Kidney glomerular epithelial cell (primary cell): ENCODE results near the gene S1PR1.
A peak's percentile ranks its signal among the peaks of the same experiment; 100 is the strongest.
"Not testable (repeated sequence)": the region's sequence is repeated elsewhere in the genome, so short reads cannot be mapped to it uniquely, and the experiment has no call there.

Experiments
- DNase-seq: peaks from one replicate; lab custom pipeline; 2025; lab: John Stamatoyannopoulos, UW

Gene S1PR1

DNA sequence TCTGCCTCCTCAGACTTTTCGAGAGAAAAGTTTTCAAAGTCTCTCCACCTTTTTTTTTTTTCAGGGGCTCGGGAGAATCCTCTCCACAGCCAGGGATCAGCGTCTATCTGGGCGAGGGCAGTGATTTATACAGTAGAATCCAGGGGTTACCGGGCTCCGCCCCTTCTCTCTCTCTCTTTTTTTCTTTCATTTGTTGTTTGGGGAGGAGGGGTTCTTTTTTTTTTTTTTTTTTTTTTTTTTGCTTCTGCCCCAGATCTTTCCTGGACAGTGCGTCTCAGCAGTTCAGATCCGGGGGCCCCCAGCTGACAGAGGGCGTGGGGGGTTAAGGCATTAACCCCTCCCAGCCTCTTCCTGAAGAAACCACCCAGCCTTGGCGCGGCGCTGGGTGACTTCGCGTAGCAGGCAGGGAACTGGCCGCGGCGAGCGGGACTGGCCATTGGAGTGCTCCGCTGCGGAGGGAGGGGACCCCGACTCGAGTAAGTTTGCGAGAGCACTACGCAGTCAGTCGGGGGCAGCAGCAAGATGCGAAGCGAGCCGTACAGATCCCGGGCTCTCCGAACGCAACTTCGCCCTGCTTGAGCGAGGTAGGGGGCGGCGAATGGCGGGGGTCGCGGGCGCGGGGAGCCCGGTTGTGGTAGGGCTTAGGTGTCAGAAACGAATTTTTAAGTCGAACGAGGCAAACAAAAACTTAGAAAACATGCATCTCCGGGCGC is at the start of gene S1PR1:
TSS of gene S1PR1 (plus strand) at position 504 of the 713 bp plus-strand sequence. CDS start 1,966 bp downstream, outside the sequence.
- peak; percentile 55 for DNase-seq

DNA sequence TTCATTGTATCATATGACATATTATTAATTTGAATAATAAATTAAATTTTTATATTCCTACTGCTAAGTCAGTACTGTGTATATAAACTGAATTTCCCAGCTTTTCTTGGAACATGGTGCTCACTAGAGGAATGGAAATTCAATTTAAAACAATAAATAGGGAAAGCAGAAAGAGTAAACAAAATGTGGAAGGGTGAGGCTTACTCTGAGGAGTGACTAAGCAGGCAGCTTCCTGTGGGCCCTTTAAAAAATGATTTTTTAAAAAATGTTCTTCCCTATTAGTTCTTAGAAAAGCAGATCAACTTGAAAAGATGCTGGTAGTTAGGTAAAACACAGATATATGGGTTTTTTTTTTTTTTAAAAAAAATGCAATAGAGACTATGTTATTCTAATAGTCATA is 49.5 kb upstream of the S1PR1 start:
- no peak for DNase-seq

DNA sequence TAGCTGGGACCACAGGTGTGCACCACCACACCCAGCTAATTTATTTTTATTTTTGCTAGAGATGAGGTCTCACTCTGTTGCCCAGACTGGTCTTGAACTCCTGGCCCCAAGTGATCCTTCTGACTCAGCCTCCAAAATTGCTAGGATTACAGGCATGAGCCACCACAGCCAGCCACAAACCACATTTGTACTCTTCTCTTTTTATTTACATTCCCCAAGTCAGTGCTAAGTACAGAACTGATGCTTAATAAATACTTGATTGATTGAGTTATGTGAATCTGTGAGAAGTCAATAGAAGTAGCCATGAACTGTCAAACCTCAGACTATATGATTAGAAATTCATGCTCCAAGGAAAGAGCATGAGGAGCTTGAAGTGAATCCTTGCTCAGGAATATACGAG is 48.5 kb upstream of the S1PR1 start:
- DNase-seq: no peak

DNA sequence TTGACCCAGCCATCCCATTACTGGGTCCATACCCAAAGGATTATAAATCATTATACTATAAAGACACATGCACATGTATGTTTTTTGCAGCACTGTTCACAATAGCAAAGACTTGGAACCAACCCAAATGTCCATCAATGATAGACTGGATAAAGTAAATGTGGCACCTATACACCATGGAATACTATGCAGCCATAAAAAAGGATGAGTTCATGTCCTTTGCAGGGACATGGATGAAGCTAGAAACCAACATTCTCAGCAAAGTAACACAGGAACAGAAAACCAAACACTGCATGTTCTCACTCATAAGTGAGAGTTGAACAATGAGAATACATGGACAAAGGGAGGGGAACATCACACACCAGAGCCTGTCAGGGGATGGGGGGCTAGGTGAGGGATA is 47.9 kb upstream of the S1PR1 start:
- DNase-seq: not testable (repeated sequence)

DNA sequence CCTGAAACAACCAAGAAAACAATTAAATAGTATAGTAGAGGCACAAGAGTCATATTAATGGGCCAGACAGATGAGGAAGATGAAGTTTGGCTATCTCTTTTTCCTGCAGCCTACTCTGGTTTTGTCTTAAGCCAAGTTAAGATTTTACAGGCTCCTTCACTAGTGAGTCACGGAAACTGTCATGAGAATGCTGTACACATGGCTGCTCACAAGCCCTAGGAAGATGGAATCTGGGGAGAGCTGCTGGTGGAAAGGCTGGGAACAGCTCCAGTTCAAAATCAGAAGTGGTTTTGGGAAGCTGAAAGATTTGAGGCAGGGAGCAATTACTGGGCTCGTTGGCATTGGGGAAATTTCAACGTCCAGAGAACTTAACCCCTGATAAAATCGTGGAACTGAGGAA is 46.4 kb upstream of the S1PR1 start:
- DNase-seq: no peak

DNA sequence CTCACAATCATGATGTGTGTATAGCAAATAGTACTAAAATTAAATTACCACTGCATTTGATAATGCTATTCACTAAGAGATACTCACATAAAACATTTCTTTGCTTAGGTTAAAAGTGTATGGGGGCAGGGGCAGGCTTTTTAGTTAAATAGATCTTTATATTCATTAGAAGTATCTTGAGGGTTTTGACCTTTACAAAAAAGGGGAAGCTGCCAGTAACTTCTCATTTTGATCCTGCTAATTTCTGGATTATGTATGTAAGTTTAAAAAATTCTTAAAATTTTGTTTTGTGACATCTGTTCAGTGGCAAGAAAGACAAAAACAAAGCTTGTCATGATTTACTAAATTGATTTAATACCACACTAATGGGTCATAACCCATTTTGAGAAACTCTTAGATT is 45.8 kb upstream of the S1PR1 start:
- DNase-seq: no peak

DNA sequence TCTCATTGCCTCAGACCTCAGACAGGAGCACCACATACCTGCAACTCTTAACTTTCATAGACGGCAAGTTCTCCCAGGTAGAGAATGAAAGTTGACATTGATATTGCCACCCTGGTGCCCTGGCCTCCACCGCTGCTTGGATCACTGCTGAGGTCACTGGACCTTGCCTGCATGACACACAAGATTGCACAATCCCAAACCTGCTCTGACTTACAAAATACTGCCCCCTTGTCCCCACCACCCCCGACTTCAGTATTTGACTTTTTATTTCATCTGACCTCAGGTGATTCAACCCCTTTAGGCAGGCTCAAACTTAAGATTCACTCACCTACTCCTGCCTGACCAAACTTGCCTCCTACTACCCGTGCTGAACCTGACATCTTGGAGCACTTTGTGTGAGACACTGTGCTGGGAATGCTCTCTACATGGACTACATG is 43.1 kb upstream of the S1PR1 start:
- DNase-seq: no peak

DNA sequence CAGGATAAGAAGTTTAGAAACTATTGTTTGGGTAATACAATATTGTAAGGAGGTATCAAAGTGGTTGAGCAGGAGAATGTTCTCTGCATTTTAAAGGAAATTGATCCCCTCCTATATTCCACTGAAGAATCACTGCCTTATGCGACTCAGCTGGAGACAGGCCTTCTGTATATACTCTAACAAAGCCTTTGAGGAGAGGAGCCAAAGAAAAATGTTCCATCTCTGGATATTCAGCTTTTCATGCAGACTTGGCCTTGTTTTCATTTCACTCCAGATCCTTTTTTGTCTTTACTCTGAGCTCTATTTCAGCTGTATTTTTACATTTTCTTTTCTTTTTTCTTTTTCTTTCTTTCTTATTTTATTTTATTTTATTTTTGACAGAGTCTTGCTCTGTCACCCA is 42.1 kb upstream of the S1PR1 start:
- DNase-seq: no peak

DNA sequence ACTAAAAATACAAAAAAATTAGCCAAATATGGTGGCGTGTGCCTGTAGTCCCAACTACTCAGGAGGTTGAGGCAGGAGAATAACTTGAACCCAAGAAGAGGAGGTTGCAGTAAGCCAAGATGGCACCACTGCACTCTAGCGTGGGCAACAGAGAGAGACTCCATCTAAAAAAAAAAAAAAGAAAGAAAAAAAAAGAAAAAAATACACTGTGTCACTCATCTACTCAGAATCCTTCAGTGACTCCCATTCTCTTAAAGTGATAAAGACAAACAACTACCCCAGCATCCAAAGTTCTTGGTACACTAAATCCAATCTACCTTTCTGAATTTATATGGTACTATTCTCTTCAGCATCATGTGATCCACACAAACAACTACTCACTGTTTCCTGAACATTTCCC is 40.2 kb upstream of the S1PR1 start:
- no peak for DNase-seq

DNA sequence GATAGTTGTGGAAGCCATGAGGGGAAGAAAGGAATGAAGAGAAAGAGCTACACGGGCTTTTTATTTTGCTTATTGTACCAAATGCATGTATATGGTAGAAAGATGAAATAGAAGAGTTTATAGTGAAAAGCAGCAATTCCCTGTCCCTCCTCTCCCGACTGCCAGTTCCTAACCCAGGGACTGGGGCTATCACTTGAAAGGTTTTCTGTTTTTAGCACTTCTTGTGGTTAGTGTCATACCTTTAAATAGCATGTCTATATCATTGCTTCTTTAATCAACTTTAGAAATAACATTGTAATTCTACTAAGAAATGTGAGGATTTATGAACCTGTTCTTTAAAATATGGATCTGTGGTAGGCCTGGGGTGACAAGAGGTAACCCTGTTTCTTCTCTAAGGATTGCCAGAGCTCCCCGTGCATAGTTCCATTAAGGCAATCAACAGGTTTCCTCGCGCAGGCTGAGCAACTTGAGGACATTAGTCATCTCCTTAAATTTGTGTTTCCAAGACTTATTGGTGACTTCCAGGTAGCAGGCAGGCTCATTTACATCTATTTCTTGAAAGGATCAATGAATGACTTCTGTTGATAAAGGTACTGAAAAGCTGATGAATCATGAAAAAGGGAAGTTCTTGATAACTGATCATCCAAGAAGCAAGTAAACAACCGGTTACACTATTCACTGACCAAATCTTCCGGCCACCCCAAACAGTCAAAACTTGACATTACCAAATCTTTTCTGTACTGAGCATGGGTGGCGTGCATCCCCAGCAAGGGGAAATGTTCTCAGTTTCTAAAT is 37.8 kb upstream of the S1PR1 start:
- no peak for DNase-seq

DNA sequence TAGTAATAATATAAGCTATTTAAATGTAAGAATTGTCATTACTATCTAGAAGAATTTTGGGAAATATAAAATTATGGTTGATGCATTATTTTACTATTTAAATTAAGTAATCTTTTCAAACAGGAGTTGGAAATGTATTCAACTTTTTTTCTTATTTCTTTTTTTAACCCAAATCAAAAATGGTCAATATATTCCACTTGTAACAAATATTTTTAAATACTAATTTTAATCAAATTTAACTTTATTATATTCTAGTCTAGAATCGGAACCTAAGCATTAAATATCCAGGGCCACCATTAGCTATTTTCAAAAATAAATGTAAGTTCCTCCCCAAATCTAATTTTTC is 37.2 kb upstream of the S1PR1 start:
- DNase-seq: no peak

DNA sequence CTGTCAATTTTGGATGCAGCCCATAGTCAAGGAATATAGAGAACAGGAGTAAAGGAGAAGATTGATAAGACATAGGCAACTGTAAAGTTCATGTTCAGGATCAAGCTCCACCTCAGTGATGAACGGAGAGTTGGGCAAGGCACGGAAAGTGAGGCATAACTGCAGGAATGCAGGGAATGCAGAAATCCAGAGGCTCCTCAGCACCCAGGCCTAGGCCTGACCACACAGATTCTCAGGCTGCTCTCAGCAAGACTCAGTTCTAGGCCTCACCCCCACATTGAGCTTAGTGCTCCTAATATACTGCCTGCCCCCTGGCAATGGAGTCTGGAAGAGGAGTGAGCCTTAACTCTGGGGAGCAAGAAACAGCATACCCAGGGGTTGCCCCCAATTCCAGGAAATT is 36.3 kb upstream of the S1PR1 start:
- peak; percentile 90 for DNase-seq

DNA sequence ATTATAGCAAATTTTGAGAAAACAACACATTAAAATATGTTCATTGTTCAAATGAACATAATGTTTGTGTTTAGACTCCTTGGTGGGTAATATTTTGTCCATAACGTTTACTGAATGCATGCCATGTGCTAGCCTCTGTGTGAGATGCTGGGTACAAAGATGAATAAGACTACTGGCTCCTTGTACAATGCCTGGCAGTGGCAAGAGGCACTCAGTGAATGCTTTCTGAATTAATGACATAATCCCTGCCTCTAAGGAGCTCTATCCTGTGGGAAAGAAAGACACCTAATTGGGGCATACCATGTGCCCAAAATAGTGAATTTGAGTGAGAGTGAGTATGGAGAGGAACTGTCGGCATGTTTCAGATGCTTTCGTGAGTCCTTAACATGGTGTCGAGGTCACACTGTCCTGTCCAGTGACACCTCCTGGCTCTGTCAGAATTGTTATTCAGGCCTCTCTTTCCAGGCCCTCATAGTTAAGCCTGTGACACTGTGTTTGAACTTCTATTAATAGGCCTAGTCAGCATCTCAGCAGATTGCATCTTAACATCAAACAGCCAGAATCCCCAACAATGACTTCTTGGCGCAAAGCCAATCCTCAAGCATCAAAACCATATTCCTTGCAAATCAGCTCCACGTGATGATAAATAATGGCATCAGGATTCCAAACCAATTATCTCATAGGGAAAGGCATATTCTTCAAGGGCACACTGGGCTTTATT is 32.8 kb upstream of the S1PR1 start:
- no peak for DNase-seq

DNA sequence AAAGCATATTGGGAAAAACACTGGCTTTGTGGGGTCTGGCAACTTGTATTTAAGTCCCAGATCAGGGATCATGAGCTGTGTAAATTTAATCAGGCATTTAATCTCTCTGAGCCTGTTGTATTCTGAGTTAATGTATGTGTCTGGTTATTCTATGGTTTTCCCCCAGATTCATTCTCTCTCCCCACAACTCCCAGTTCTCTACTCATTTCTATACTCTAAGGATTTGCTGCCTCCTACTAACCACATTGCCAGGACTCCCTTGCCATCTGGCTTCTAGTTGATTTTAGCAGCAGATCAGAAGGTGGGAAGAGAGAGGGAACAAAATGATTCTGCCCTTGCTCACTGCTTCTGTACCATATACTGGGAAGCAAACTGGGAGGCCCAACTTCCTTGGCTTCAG is 31.4 kb upstream of the S1PR1 start:
- DNase-seq: no peak

DNA sequence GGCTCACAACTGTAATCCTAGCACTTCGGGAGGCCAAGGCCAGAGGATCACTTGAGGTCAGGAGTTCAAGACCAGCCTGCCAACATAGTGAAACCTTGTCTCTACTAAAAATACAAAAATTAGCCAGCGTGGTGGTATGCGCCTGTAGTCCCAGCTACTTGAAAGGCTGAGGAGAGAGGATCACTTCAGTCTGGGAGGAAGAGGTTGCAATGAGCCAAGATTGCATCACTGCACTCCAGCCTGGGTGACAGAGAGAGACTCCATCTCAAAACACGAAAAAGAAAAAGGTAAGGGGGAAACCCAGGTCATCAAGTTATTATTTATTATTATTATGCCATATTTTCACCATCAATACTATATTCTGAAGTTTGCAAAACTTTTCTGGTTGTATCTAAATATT is 30.7 kb upstream of the S1PR1 start:
- DNase-seq: not testable (repeated sequence)

DNA sequence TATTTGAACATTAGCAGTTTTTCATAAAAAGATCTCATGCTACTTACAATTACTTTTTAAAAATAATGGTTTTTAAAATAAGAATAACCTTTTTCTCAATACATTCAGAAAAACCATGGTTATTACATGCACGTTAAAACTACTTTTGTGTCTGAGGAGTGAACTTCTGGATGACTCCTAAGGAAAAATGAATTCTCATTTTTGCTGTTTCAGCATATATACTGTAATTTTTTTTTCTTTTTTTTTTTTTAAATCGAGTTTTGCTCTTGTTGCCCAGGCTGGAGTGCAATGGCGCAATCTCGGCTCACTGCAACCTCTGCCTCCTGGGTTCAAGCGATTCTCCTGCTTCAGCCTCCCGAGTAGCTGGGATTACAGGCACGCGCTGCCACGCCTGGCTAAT is 29.5 kb upstream of the S1PR1 start:
- not testable (repeated sequence) for DNase-seq

DNA sequence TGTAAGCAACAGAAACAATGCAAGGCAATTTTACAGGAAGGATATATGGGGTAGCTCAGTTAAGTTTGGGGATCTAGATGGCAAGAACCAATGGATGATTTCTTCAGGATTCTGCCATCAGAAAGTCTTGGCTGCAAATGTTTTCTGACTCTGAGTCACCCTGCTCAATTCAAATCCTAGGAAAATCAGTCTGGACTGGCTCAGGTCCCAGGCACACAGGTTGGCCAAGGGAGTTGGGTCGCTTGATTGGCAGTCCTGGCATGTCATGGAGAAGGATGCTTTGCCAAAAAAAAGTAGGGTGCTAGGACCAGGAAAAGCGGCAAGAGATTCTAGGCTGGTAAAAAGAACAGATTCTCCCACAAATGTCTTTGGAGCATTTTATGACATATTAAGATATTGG is 28.9 kb upstream of the S1PR1 start:
- no peak for DNase-seq

DNA sequence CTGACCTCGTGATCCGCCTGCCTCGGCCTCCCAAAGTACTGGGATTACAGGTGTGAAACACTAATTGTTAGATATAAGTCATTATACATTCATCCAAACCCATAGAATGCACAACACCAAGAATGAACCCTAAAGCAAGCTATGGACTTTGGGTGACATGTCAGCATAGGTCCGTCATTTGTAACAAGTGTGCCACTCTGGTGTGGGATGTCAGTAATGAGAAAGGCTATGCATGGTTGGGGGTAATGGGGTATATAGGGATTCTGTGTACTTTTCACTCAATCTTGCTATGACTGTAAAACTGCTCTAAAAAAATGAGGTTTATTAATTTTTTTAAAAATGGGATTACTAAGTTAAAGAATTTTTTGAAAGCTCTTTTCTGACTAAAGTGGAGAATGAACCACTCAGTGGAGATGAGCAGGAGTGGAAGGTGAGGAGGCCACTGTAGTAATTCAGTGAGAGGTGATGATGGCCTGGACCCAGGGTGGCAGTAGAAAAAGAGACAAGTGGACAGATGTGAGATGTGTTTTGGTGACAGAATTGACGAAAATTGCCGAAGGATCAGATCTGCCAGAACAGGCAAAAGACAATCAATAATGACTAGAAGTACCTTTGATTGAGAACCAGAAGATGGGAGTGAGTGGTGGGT is 21.3 kb upstream of the S1PR1 start:
- DNase-seq: no peak

DNA sequence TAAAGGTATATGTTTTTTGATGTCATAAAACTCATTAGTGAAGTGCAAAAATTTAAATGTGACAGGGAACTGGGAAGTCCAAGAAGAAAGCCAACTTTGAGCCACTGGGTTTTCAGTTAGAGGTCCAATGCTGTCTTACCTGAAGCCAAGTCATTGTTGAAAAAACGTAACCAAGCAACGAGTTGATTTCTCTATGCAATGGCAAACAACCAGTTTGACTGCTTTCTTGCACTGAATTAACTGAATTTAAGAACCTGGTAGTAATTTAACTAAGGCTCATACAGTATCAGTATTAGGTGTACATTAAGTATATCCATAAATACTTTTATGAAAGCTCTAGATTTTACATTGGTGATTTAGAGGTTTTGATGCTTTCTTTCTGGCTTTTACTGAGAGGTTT is 20.2 kb upstream of the S1PR1 start:
- no peak for DNase-seq

DNA sequence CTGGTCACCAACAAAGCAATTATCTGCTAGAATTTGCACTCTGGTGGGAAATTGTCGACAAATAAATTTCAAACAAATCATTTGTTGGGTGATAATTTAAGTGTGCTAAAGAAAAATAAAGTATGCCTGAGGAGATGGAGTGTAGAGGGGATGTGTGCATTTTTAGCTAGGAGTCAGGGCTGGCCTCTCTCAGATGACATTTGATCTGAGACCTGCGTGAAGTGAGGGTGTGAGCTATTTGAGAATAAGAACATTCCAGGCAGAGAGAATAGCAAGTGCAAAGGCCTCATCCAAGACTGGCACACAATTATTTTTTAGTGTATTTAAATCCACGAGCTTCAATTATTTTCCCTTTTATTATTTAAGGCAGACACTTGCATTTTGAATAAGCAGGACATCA is 19.7 kb upstream of the S1PR1 start:
- DNase-seq: no peak

DNA sequence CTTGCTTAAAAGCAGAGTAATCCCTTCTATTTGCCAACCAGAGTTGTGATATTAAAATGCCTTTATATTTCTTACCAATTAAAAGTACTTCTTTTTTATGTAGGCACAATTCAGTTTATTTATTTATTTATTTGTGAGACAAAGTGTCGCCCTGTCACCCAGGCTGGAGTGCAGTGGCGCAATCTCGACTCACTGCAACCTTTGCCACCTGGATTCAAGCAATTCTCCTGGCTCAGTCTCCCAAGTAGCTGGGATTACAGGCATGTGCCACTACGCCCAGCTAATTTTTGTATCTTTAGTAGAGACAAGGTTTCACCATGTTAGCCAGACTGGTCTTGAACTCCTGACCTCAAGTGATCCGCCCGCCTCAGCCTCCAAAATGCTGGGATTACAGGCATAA is 17.9 kb upstream of the S1PR1 start:
- not testable (repeated sequence) for DNase-seq
